HepG2 (cell line): ENCODE results near the gene POLH. TPM values are rescaled to one million over a fixed set of nuclear protein-coding genes. Genes with fewer than 3 reads are reported as not detected.

Source experiments
- CREM ChIP-seq, 2 experiments: sonication (generic) in 1 of 2; formaldehyde crosslinking in 1 of 2; IDR thresholded peaks; 2 replicates each; pipeline versions ENCODE4 v1.4.0 to v1.6.1; 2016 to 2020; ENCODE audit warnings: antibody characterized with exemption in 1 of 2, mild to moderate bottlenecking in 1 of 2, missing genetic modification reagents in 1 of 2
- FOXJ3 ChIP-seq: sonication (generic); formaldehyde crosslinking; IDR thresholded peaks from 2 replicates; pipeline ENCODE4 v1.4.0; 2020; ENCODE audit warnings: missing genetic modification reagents, mild to moderate bottlenecking, borderline replicate concordance
- HCFC1 ChIP-seq: fragments of 150-350 bp; IDR thresholded peaks from 2 replicates; pipeline ENCODE4 v1.6.1; 2014; ENCODE audit warnings: low read depth, low read length
- HNRNPL ChIP-seq: fragments of 200-400 bp; formaldehyde crosslinking; IDR thresholded peaks from 2 replicates; pipeline ENCODE4 v1.6.1; 2017; ENCODE audit warnings: mild to moderate bottlenecking, low read depth, low read length
- MAFG ChIP-seq: sonication (generic); formaldehyde crosslinking; IDR thresholded peaks from 2 replicates; pipeline ENCODE4 v1.5.1; 2020; ENCODE audit warnings: mild to moderate bottlenecking, missing genetic modification reagents
- MEIS1 ChIP-seq: sonication (generic); formaldehyde crosslinking; IDR thresholded peaks from 2 replicates; pipeline ENCODE4 v1.9.0; 2021; ENCODE audit warnings: mild to moderate bottlenecking, missing genetic modification reagents, moderate library complexity, borderline replicate concordance
- MTERF4 ChIP-seq: sonication (generic); formaldehyde crosslinking; IDR thresholded peaks from 2 replicates; pipeline ENCODE4 v1.8.0; 2023; ENCODE audit warnings: mild to moderate bottlenecking, missing genetic modification reagents
- PHF21A ChIP-seq: sonication (generic); formaldehyde crosslinking; IDR thresholded peaks from 2 replicates; pipeline ENCODE4 v1.5.0; 2020; ENCODE audit warnings: mild to moderate bottlenecking, missing genetic modification reagents
- RARG ChIP-seq: sonication (generic); formaldehyde crosslinking; IDR thresholded peaks from 2 replicates; pipeline ENCODE4 v1.4.0; 2020; ENCODE audit warnings: low read depth, mild to moderate bottlenecking, missing genetic modification reagents
- SIN3A ChIP-seq: IDR thresholded peaks from 2 replicates; pipeline ENCODE4 v1.6.1; 2011; ENCODE audit warnings: low read depth, mild to moderate bottlenecking, control low read depth, low read length, borderline replicate concordance
- SMARCC2 ChIP-seq: fragments of 450-650 bp; IDR thresholded peaks from 2 replicates; pipeline ENCODE4 v1.6.1; 2017; ENCODE audit warnings: antibody characterized with exemption, mild to moderate bottlenecking
- SP140L ChIP-seq: sonication (generic); formaldehyde crosslinking; IDR thresholded peaks from 2 replicates; pipeline ENCODE4 v1.4.0; 2020; ENCODE audit warnings: missing genetic modification reagents, borderline replicate concordance
- SUZ12 ChIP-seq: fragments of 150-350 bp; IDR thresholded peaks from 2 replicates; pipeline ENCODE4 v1.6.1; 2014; ENCODE audit warnings: low read depth, low read length
- ZMYM4 ChIP-seq: sonication (generic); formaldehyde crosslinking; IDR thresholded peaks from 2 replicates; pipeline ENCODE4 v1.8.1; 2023; ENCODE audit warnings: mild to moderate bottlenecking, missing genetic modification reagents
- ZNF101 ChIP-seq: sonication (generic); formaldehyde crosslinking; IDR thresholded peaks from 2 replicates; pipeline ENCODE4 v1.4.0; 2020; ENCODE audit warnings: mild to moderate bottlenecking, low read depth, missing genetic modification reagents, borderline replicate concordance
- ZNF263 ChIP-seq: sonication (generic); formaldehyde crosslinking; IDR thresholded peaks from 2 replicates; pipeline ENCODE4 v1.4.0; 2020; ENCODE audit warnings: missing genetic modification reagents
- ZNF441 ChIP-seq: sonication (generic); formaldehyde crosslinking; IDR thresholded peaks from 2 replicates; pipeline ENCODE4 v1.7.0; 2021; ENCODE audit warnings: missing genetic modification reagents, borderline replicate concordance
- ZNF790 ChIP-seq: sonication (generic); formaldehyde crosslinking; IDR thresholded peaks from 2 replicates; pipeline ENCODE4 v1.8.0; 2022; ENCODE audit warnings: missing genetic modification reagents, mild to moderate bottlenecking, borderline replicate concordance
- ZNF850 ChIP-seq: sonication (generic); formaldehyde crosslinking; conservative IDR thresholded peaks from 2 replicates; pipeline ENCODE4 v1.9.0; 2021; ENCODE audit warnings: mild to moderate bottlenecking, missing genetic modification reagents
- ZNF883 ChIP-seq: sonication (generic); formaldehyde crosslinking; IDR thresholded peaks from 2 replicates; pipeline ENCODE4 v1.5.1; 2020; ENCODE audit warnings: mild to moderate bottlenecking, missing genetic modification reagents; ENCODE audit errors: not compliant biosample characterization
- polyA plus RNA-seq, 8 experiments: library from polyadenylated mRNA; depleted of rRNA in 3 of 8; stranded (reverse) in 7 of 8; unstranded in 1 of 8; fragments of >200 nt; fragmentation: Illumina TruSeq in 4 of 8; extraction: Trizol in 4 of 8; gene quantifications; 2 replicates each; pipeline versions ENCODE4 v1.2.1 to v1.2.3, GENCODE V29; 2011 to 2016; ENCODE audit warnings: low read depth in 4 of 8, missing spikeins in 1 of 8, mixed read lengths in 1 of 8; ENCODE audit not compliant: insufficient read depth in 1 of 8
- total RNA-seq, 5 experiments: library from RNA; depleted of rRNA; stranded (reverse); fragments of >200 nt; fragmentation: Illumina TruSeq; extraction: Trizol; gene quantifications; 2 replicates each; pipeline ENCODE4 v1.2.3, GENCODE V29; 2016; ENCODE audit warnings: low read depth in 1 of 5
- TF ChIP-seq, protein P1 (sequence below): sonication (generic); formaldehyde crosslinking; conservative IDR thresholded peaks from 2 replicates; pipeline ENCODE4 v1.5.0; 2020; ENCODE audit warnings: missing genetic modification reagents
- TF ChIP-seq, protein P2 (sequence below): IDR thresholded peaks from 2 replicates; pipeline ENCODE4 v1.6.1; 2016
- TF ChIP-seq, protein P3 (sequence below): sonication (generic); formaldehyde crosslinking; IDR thresholded peaks from 2 replicates; pipeline ENCODE4 v1.5.1; 2020; ENCODE audit warnings: missing genetic modification reagents, mild to moderate bottlenecking, borderline replicate concordance

POLH gene
- total and polyA plus RNA-seq, 2 of the 13 experiments (the other 11 are each of a cell fraction or from before 2014, with no cell fraction given) = 11.6 to 25.0 TPM

- TF ChIP-seq, protein P1, sequence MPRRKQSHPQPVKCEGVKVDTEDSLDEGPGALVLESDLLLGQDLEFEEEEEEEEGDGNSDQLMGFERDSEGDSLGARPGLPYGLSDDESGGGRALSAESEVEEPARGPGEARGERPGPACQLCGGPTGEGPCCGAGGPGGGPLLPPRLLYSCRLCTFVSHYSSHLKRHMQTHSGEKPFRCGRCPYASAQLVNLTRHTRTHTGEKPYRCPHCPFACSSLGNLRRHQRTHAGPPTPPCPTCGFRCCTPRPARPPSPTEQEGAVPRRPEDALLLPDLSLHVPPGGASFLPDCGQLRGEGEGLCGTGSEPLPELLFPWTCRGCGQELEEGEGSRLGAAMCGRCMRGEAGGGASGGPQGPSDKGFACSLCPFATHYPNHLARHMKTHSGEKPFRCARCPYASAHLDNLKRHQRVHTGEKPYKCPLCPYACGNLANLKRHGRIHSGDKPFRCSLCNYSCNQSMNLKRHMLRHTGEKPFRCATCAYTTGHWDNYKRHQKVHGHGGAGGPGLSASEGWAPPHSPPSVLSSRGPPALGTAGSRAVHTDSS (CRISPR knock-in tag) = no peak; the same call in 1 of the 2 replicates
- TF ChIP-seq SIN3A (peak; percentile 95), ZNF101 (no peak), SMARCC2 (no peak), MAFG (CRISPR knock-in tag) (no peak), ZNF441 (CRISPR knock-in tag) (peak; percentile 50; the same call in 1 of the 2 replicates), ZMYM4 (CRISPR knock-in tag) (peak; percentile 90), FOXJ3 (no peak), MTERF4 (CRISPR knock-in tag) (peak; percentile 83), ZNF883 (peak; percentile 79), RARG (CRISPR knock-in tag) (no peak), SUZ12 (peak; percentile 63), PHF21A (CRISPR knock-in tag) (peak; percentile 98), HNRNPL (peak; percentile 59; the same call in 1 of the 2 replicates), MEIS1 (peak; percentile 79; the same call in 1 of the 2 replicates), ZNF850 (0 out of 2 replicates have a peak, but pooled peaks have one; percentile 71), ZNF263 (CRISPR knock-in tag) (no peak; the same call in 1 of the 2 replicates), HCFC1 (no peak; the same call in 1 of the 2 replicates), SP140L (CRISPR knock-in tag) (no peak; the same call in 1 of the 2 replicates), CREM (IDR thresholded peaks at IDR 0.05) (peak; percentile 71; the same call in 1 of the 2 replicates), CREM (CRISPR knock-in tag; IDR thresholded peaks at IDR 0.05) (no peak), ZNF790 (CRISPR knock-in tag) (peak; percentile 75)
- TF ChIP-seq, protein P2, sequence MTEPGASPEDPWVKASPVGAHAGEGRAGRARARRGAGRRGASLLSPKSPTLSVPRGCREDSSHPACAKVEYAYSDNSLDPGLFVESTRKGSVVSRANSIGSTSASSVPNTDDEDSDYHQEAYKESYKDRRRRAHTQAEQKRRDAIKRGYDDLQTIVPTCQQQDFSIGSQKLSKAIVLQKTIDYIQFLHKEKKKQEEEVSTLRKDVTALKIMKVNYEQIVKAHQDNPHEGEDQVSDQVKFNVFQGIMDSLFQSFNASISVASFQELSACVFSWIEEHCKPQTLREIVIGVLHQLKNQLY = peak; percentile 50
- TF ChIP-seq, protein P3, sequence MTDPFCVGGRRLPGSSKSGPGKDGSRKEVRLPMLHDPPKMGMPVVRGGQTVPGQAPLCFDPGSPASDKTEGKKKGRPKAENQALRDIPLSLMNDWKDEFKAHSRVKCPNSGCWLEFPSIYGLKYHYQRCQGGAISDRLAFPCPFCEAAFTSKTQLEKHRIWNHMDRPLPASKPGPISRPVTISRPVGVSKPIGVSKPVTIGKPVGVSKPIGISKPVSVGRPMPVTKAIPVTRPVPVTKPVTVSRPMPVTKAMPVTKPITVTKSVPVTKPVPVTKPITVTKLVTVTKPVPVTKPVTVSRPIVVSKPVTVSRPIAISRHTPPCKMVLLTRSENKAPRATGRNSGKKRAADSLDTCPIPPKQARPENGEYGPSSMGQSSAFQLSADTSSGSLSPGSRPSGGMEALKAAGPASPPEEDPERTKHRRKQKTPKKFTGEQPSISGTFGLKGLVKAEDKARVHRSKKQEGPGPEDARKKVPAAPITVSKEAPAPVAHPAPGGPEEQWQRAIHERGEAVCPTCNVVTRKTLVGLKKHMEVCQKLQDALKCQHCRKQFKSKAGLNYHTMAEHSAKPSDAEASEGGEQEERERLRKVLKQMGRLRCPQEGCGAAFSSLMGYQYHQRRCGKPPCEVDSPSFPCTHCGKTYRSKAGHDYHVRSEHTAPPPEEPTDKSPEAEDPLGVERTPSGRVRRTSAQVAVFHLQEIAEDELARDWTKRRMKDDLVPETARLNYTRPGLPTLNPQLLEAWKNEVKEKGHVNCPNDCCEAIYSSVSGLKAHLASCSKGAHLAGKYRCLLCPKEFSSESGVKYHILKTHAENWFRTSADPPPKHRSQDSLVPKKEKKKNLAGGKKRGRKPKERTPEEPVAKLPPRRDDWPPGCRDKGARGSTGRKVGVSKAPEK (CRISPR knock-in tag) = no peak
These were observed 59.7 kb downstream of the POLH start, which contains the start of gene MAD2L1BP (continued) for GRCh38 chr6:43635387-43636307.
